ENCODE measurements around the gene GLB1L. TPM values are rescaled to one million over a fixed set of nuclear protein-coding genes. Genes with fewer than 3 reads are reported as not detected.

GLB1L gene
- total RNA-seq, 1 experiment from 2014 or later, result 6.9 TPM

GRCh38 chr2:219293736-219294231 is 48.5 kb upstream of the GLB1L start:
- POLR2A ChIA-PET (ENCODE audit: low non-redundant PET), result no interaction called here
- BruUV-seq (replicated peaks), result no TSS peak
- no peak overlapping the region for H3K4me3 ChIP-seq (ENCODE audit: low read depth, low read length, poor library complexity, severe bottlenecking)

GRCh38 chr2:219292616-219293015 is 47.4 kb upstream of the GLB1L start:
- peaks cover 7% of the 10 kb centered on the region for H3K4me1 ChIP-seq (ENCODE audit: insufficient read depth, low read length, poor library complexity, severe bottlenecking)
- H3K9me3 ChIP-seq (ENCODE audit: low read depth, low read length, poor library complexity, severe bottlenecking), result no peaks in the 10 kb centered on the region
- H3K4me3 ChIP-seq (ENCODE audit: low read depth, low read length, poor library complexity, severe bottlenecking), result no peak overlapping the region
- BruUV-seq (replicated peaks), result no TSS peak
- CTCF ChIA-PET, result no interaction called here
- no peak overlapping the region for H3K27ac ChIP-seq (ENCODE audit: low read depth, low read length, poor library complexity, severe bottlenecking)
- intact Hi-C loops (cut with micrococcal nuclease; ENCODE audit: unreplicated experiment), result loop anchor here (10.0 kb wide), 2 partner anchors 238 to 438 kb away; partner anchors contain the start of gene WNT6
- H3K36me3 ChIP-seq (ENCODE audit: insufficient read depth, low read length, poor library complexity, severe bottlenecking), result no peaks in the 10 kb centered on the region
- TF ChIP-seq EZH2 (IDR thresholded peaks at IDR 0.05; ENCODE audit: borderline replicate concordance, low read depth, low read length, poor library complexity, severe bottlenecking) (no peak), CTCF (conservative IDR thresholded peaks at IDR 0.05; ENCODE audit: low read depth, low read length) (no peak)
- POLR2A ChIA-PET (ENCODE audit: low non-redundant PET), result no interaction called here
- H3K27me3 ChIP-seq (replicated peaks; ENCODE audit: insufficient read depth, low read depth, low read length, poor library complexity), result no peaks in the 10 kb centered on the region
- no peak for DNase-seq (ENCODE audit: low spot score)

More at GRCh38 chr2:219293736-219294231, 48.5 kb upstream of the GLB1L start:
- peaks cover under 1% of the 10 kb centered on the region for H3K27me3 ChIP-seq (replicated peaks; ENCODE audit: insufficient read depth, low read depth, low read length, poor library complexity)
- intact Hi-C loops (cut with micrococcal nuclease; ENCODE audit: unreplicated experiment), result loop anchor here (1.0 to 10.0 kb wide), 4 partner anchors 80 to 439 kb away; partner anchors contain the start of genes NHEJ1 and WNT6
- H3K36me3 ChIP-seq (ENCODE audit: insufficient read depth, low read length, poor library complexity, severe bottlenecking), result no peaks in the 10 kb centered on the region
- CTCF ChIA-PET, result no interaction called here
- no peak for DNase-seq (ENCODE audit: low spot score)
- TF ChIP-seq CTCF (conservative IDR thresholded peaks at IDR 0.05; ENCODE audit: low read depth, low read length) (no peak), EZH2 (IDR thresholded peaks at IDR 0.05; ENCODE audit: borderline replicate concordance, low read depth, low read length, poor library complexity, severe bottlenecking) (no peak)
- no peaks in the 10 kb centered on the region for H3K9me3 ChIP-seq (ENCODE audit: low read depth, low read length, poor library complexity, severe bottlenecking)
- H3K4me1 ChIP-seq (ENCODE audit: insufficient read depth, low read length, poor library complexity, severe bottlenecking), result peaks cover 7% of the 10 kb centered on the region
- no peak overlapping the region for H3K27ac ChIP-seq (ENCODE audit: low read depth, low read length, poor library complexity, severe bottlenecking)

- Histone ChIP-seq H3K9me3 (ENCODE audit: low read depth, low read length, poor library complexity, severe bottlenecking) (no peaks in the 10 kb centered on the region), H3K4me1 (ENCODE audit: insufficient read depth, low read length, poor library complexity, severe bottlenecking) (peaks cover 7% of the 10 kb centered on the region), H3K27ac (ENCODE audit: low read depth, low read length, poor library complexity, severe bottlenecking) (no peak overlapping the region), H3K36me3 (ENCODE audit: insufficient read depth, low read length, poor library complexity, severe bottlenecking) (no peaks in the 10 kb centered on the region), H3K27me3 (replicated peaks; ENCODE audit: insufficient read depth, low read depth, low read length, poor library complexity) (no peaks in the 10 kb centered on the region), H3K4me3 (ENCODE audit: low read depth, low read length, poor library complexity, severe bottlenecking) (no peak overlapping the region)
- TF ChIP-seq CTCF (conservative IDR thresholded peaks at IDR 0.05; ENCODE audit: low read depth, low read length) (no peak), EZH2 (IDR thresholded peaks at IDR 0.05; ENCODE audit: borderline replicate concordance, low read depth, low read length, poor library complexity, severe bottlenecking) (no peak)
- intact Hi-C loops (cut with micrococcal nuclease; ENCODE audit: unreplicated experiment), result loop anchor here (10.0 kb wide), 2 partner anchors 237 to 437 kb away; partner anchors contain the start of gene WNT6
- DNase-seq (ENCODE audit: low spot score), result no peak
- BruUV-seq (replicated peaks), result no TSS peak
- POLR2A ChIA-PET (ENCODE audit: low non-redundant PET), result no interaction called here
- CTCF ChIA-PET, result no interaction called here
Observed at GRCh38 chr2:219291910-219292490, 46.8 kb upstream of the GLB1L start.
